Measurements from ENCODE around the gene RAB3IL1.

DNA sequence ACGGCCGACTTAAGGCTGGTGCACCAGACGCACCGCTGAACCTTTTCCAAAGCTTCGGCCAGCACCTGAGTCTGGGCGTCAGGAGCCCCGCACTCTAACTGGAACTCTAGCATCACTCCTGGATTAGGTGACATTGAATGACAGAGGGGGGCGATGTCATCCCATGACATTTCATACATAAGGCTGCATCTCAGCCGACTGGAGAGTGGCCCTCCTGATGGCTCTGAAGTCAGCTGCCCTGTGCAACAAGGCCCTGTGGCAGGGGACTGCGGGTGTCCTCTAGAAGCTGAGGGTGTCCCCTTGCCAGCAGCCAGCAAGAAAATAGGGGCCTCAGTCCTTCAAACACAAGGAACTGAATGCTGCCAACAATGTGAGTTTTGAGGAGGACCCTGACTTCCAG is 16.0 kb downstream of the RAB3IL1 start:
- TF ChIP-seq, protein P1, sequence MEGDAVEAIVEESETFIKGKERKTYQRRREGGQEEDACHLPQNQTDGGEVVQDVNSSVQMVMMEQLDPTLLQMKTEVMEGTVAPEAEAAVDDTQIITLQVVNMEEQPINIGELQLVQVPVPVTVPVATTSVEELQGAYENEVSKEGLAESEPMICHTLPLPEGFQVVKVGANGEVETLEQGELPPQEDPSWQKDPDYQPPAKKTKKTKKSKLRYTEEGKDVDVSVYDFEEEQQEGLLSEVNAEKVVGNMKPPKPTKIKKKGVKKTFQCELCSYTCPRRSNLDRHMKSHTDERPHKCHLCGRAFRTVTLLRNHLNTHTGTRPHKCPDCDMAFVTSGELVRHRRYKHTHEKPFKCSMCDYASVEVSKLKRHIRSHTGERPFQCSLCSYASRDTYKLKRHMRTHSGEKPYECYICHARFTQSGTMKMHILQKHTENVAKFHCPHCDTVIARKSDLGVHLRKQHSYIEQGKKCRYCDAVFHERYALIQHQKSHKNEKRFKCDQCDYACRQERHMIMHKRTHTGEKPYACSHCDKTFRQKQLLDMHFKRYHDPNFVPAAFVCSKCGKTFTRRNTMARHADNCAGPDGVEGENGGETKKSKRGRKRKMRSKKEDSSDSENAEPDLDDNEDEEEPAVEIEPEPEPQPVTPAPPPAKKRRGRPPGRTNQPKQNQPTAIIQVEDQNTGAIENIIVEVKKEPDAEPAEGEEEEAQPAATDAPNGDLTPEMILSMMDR (IDR thresholded peaks at IDR 0.05) = no peak
- no peak for TF ChIP-seq POLR2A (IDR thresholded peaks at IDR 0.05)

Data from body of pancreas (tissue), 4 donors.